ENCODE results near the gene ASIC4.

- TF ChIP-seq CTCF (IDR thresholded peaks at IDR 0.05 in 2 of 3, conservative IDR thresholded peaks at IDR 0.05 in 1 of 3; ENCODE audit: insufficient read depth in 2 of 3, low read depth in 1 of 3, low read length in 3 of 3) (no peak), NCOA4 (IDR thresholded peaks at IDR 0.05; ENCODE audit: partially characterized antibody) (no peak), PHB (CRISPR knock-in tag; IDR thresholded peaks at IDR 0.05) (no peak), KLF16 (IDR thresholded peaks at IDR 0.05) (no peak), RREB1 (CRISPR knock-in tag; IDR thresholded peaks at IDR 0.05) (no peak), GABPB2 (CRISPR knock-in tag; conservative IDR thresholded peaks at IDR 0.05) (no peak), ZZZ3 (IDR thresholded peaks at IDR 0.05) (no peak), CHD1 (IDR thresholded peaks at IDR 0.05; ENCODE audit: low read length) (no peak), ATF3 (IDR thresholded peaks at IDR 0.05) (no peak), ATF3 (CRISPR knock-in tag; conservative IDR thresholded peaks at IDR 0.05) (no peak), ESRRA (IDR thresholded peaks at IDR 0.05; ENCODE audit: borderline replicate concordance, low read depth) (no peak), NRF1 (conservative IDR thresholded peaks at IDR 0.05 in 1 of 2, IDR thresholded peaks at IDR 0.05 in 1 of 2) (no peak)
Measured at GRCh38 chr2:219486380-219486959, 27.8 kb upstream of the ASIC4 start.

Measured in K562 (cell line).